Activated naive CD8-positive, alpha-beta T cell (primary cell): Measurements from ENCODE around the gene NANOGP8.
"Not testable (repeated sequence)": the region's sequence is repeated elsewhere in the genome, so short reads cannot be mapped to it uniquely, and the experiment has no call there.

ENCODE experiments used
- H3K27ac Mint-ChIP-seq: one replicate; pipeline ENCODE4 v1.8.0; 2021; ENCODE audit warnings: mixed read lengths
- H3K27me3 Mint-ChIP-seq: one replicate; pipeline ENCODE4 v1.8.0; 2021; ENCODE audit warnings: mixed read lengths
- H3K36me3 Mint-ChIP-seq: one replicate; pipeline ENCODE4 v1.8.0; 2021; ENCODE audit warnings: mixed read lengths
- H3K4me1 Mint-ChIP-seq: one replicate; pipeline ENCODE4 v1.8.0; 2021; ENCODE audit warnings: low read depth, mixed read lengths
- H3K4me3 Mint-ChIP-seq: one replicate; pipeline ENCODE4 v1.8.0; 2021; ENCODE audit warnings: mild to moderate bottlenecking, mixed read lengths
- H3K9me3 Mint-ChIP-seq: one replicate; pipeline ENCODE4 v1.8.0; 2021; ENCODE audit warnings: low read depth, mixed read lengths

NANOGP8 gene

DNA sequence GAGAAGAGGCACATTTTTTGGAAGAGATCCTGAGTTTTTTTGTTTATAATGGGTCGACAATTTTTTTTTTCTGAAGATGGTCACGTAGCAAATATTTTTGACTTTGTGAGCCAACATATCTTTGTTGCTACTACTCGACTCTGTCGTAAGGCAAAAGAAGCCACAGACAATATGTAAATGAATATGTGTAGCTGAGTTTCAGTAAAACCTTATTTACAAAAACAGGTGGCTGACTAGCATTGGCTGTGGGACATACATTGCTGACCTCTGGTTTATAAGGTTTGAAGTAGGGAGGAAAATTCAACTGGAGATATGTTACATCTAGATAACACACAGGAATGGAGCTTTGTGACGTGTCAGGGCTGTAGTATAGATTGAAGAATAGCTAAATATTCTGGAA is 22.5 kb upstream of the NANOGP8 start:
- no peaks in the 10 kb centered on the region for H3K4me1 Mint-ChIP-seq
- no peaks in the 10 kb centered on the region for H3K27me3 Mint-ChIP-seq
- H3K9me3 Mint-ChIP-seq = no peaks in the 10 kb centered on the region
- H3K4me3 Mint-ChIP-seq = no peak overlapping the region
- H3K27ac Mint-ChIP-seq = no peak overlapping the region
- H3K36me3 Mint-ChIP-seq = no peaks in the 10 kb centered on the region

DNA sequence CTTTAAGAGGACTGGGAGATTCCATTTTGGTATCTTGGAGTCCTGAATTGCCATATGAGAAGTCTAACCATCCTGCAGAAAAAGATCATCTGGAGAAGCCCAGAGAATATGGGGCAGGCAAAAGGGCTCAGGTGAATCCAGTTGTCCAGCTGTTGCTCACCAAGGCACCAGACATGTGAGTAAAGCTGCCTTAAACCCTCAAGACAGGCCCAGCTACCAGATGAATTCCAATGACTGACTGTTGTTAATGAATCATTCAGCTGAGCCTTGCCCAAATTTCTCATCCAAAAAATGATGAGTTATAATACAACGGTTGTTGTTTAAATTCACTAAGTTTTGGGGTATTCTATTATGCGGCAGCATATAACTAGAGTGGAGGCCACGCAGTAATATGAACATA is 22.0 kb upstream of the NANOGP8 start:
- H3K4me1 Mint-ChIP-seq = no peaks in the 10 kb centered on the region
- no peaks in the 10 kb centered on the region for H3K36me3 Mint-ChIP-seq
- no peaks in the 10 kb centered on the region for H3K27me3 Mint-ChIP-seq
- no peak overlapping the region for H3K4me3 Mint-ChIP-seq
- no peaks in the 10 kb centered on the region for H3K9me3 Mint-ChIP-seq
- no peak overlapping the region for H3K27ac Mint-ChIP-seq

DNA sequence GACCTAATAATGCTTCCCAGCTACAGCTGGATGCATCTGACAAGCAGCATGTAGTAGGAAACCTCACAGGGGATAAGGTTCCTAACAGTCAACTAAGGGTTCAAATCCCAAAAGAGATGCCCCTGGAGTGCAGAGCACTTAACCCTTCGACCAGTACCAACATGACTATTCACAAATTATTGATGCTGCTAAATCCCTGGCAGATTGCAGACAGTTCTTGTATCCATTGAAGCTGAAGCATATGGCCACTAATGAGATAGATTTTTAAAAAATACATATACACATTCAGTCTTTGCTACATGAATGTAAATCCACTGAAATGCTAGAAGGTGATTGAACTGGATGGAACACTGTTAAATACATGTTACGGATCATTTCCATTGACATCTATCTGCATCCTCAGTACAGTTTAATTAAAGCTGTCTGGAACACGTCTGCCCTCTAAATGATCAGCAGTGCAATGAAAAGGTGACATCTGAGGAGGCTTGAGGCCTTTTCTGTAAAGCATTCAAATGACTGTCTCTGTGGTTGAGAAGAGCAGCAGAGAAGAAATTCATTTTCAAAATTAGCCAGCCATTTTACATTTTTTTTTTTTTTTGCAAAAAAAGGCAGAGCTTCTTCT is 19.5 kb upstream of the NANOGP8 start:
- Mint-ChIP-seq H3K27ac (no peak overlapping the region), H3K4me1 (no peaks in the 10 kb centered on the region), H3K36me3 (no peaks in the 10 kb centered on the region), H3K27me3 (no peaks in the 10 kb centered on the region), H3K9me3 (no peaks in the 10 kb centered on the region), H3K4me3 (no peak overlapping the region)

DNA sequence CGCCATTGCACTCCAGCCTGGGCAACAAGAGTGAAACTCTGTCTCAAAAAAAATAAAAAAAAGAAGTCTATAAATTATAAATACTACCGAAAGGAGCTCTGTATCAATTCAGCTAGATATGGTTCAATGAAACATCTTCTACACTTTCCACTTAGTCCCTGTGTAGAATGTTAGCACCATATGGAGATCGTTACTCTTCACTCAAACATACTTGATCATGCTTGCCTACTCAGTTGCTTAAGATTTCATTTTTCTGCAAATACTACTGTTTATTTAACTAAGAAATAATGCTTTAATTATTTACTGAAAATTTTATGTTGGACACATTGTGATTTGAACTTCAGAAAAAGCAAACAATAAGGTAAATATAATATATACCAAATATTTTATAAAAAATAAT is 17.1 kb upstream of the NANOGP8 start:
- Mint-ChIP-seq H3K9me3 (no peaks in the 10 kb centered on the region), H3K4me3 (no peak overlapping the region), H3K4me1 (no peaks in the 10 kb centered on the region), H3K27ac (no peak overlapping the region), H3K36me3 (no peaks in the 10 kb centered on the region), H3K27me3 (no peaks in the 10 kb centered on the region)

DNA sequence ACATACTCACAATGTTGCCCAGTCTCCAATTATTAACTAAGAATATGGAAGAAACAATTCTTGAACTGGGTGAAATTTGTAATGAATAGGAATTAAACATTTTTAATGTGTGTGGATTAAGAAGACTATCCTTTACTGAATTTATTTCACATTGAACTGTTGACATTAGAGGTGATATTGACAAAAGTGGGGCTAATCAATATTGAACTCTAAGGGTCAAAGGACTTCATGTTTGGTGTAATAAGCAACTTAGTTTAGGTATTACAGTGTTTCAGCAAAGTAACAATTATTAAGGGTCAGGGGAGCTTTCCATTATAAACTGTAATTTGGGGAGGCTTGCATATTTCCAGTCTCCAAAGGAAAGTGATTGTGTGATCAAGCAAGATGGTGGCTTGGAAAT is 16.2 kb upstream of the NANOGP8 start:
- no peaks in the 10 kb centered on the region for H3K36me3 Mint-ChIP-seq
- H3K4me3 Mint-ChIP-seq = no peak overlapping the region
- H3K27ac Mint-ChIP-seq = no peak overlapping the region
- no peaks in the 10 kb centered on the region for H3K4me1 Mint-ChIP-seq
- H3K27me3 Mint-ChIP-seq = no peaks in the 10 kb centered on the region
- H3K9me3 Mint-ChIP-seq = no peaks in the 10 kb centered on the region

DNA sequence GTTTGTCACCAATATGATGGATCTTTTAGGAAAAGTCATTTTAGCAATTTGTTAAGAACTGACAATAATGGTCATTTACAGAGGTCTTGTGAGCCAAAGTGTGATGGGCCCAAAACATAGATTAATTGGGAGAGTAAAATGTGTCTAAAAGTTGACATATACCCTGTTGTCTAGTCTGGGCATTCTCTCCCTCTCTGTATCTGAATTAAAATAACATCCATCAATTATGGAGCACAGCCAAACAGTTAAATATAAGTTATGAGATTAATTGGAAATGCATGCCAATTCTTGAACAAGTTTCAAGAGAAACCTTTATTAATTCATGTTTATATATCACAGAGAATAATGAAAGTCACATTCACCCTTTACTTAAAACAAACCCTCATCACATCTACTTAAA is 13.6 kb upstream of the NANOGP8 start:
- Mint-ChIP-seq H3K4me1 (no peaks in the 10 kb centered on the region), H3K9me3 (no peaks in the 10 kb centered on the region), H3K27me3 (no peaks in the 10 kb centered on the region), H3K4me3 (no peak overlapping the region), H3K36me3 (no peaks in the 10 kb centered on the region), H3K27ac (no peak overlapping the region)

DNA sequence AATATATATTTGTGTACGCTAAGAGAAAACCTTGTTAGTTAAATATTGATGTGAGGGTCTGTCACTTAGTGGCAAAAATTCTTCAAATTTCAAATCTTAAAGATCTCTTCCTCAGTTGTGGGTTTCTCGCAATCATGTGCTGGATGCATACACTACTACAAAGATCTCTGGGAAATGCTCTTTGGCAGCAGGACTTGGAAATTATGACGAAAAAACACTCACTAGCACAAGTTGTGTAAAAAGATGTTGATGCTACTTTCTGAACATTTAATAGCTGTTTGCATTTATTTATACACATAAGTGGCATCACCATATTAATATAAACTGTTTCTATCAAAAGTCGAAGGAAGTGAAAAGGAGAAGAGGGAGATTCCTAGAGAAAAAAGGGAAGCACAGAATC is 10.8 kb upstream of the NANOGP8 start:
- no peak overlapping the region for H3K4me3 Mint-ChIP-seq
- H3K9me3 Mint-ChIP-seq = no peaks in the 10 kb centered on the region
- peaks cover 2% of the 10 kb centered on the region for H3K36me3 Mint-ChIP-seq
- H3K27ac Mint-ChIP-seq = no peak overlapping the region
- H3K27me3 Mint-ChIP-seq = no peaks in the 10 kb centered on the region
- no peaks in the 10 kb centered on the region for H3K4me1 Mint-ChIP-seq

DNA sequence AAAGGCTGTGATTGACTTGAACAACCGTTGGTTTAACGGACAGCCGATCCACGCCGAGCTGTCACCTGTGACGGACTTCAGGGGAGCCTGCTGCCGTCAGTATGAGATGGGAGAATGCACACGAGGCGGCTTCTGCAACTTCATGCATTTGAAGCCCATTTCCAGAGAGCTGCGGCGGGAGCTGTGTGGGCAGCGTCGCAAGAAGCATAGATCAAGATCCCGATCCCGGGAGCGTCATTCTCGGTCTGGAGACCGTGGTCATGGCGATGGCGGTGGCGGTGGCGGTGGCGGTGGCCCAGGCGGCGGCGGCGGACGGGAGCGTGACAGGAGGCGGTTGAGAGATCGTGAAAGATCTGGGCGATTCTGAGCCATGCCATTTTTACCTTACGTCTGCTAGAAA is 7.8 kb upstream of the NANOGP8 start:
- Mint-ChIP-seq H3K4me3 (no peak overlapping the region), H3K9me3 (no peaks in the 10 kb centered on the region), H3K36me3 (peaks cover 2% of the 10 kb centered on the region), H3K27ac (no peak overlapping the region), H3K4me1 (no peaks in the 10 kb centered on the region), H3K27me3 (no peaks in the 10 kb centered on the region)

DNA sequence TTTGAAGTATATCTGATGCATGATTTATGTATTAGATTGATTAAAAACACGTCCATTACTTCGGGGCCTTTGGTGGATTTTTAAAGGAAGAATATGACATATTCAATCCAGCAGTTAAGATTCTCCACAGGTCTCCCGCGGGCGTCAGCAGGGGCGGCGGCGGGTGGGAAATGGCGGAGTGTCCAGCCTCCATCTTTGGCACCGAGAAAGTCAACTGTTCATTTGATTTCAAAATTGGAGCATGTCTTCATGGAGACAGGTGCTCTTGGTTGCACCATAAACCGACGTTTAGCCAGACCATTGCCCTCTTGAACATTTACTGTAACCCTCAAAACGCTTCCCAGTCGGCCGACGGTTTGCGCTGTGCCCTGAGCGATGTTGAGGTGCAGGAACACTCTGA is 7.2 kb upstream of the NANOGP8 start:
- H3K9me3 Mint-ChIP-seq = no peaks in the 10 kb centered on the region
- H3K27me3 Mint-ChIP-seq = peaks cover 3% of the 10 kb centered on the region
- H3K36me3 Mint-ChIP-seq = peaks cover 2% of the 10 kb centered on the region
- H3K4me1 Mint-ChIP-seq = no peaks in the 10 kb centered on the region
- H3K4me3 Mint-ChIP-seq = no peak overlapping the region
- H3K27ac Mint-ChIP-seq = no peak overlapping the region

DNA sequence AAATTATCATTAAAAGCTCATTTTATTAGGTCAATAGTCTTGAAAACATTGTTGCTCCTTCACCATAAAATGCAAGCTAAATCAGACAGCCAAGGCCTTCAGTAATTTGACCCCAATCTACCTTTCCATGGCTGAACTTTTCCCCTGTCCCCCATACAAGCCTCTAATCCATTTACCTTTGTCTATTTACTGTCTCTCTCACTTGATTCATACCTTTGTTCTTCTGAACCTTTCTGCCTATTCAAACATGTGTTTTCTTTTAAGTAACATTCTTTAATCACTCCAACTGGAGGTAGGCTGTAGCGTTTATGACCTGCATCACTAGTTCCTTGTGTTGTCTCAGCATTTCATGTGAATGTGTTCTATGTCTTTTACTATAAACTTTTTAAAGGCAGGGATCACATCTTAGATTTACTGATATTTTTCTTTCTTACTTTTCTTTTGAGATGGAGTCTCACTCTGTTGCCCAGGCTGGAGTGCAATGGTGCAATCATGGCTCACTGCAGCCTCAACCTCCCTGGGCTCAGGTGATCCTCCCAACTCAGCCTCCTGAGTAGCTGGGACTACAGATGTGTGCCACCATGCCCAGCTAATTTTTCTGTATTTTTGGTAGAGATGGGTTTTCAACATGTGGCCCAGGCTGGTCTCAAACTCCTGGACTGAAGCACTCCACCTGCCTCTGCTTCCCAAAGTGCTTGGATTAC is 5.2 kb upstream of the NANOGP8 start:
- Mint-ChIP-seq H3K4me1 (no peaks in the 10 kb centered on the region), H3K27me3 (peaks cover 3% of the 10 kb centered on the region), H3K36me3 (peaks cover 2% of the 10 kb centered on the region), H3K27ac (no peak overlapping the region), H3K9me3 (no peaks in the 10 kb centered on the region), H3K4me3 (no peak overlapping the region)

DNA sequence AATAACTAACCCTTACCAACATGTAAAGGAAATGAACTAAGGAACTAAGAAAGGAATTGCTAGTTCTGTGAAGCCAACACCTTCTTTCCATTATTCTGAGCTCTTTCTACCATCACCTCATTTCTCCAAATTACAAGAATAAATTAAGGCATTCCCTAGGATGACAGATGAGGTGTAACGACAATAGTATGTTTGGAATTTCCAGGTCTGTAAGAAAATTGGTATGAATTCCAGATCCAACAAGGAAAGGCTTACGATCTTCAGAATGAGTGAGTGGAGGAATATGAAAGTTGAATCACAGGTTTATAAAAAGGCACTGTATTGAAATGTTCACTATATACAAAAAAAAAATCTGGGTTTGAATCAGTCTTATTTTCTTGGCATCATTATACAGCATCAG is 4.5 kb upstream of the NANOGP8 start:
- H3K36me3 Mint-ChIP-seq = peaks cover 2% of the 10 kb centered on the region
- no peaks in the 10 kb centered on the region for H3K9me3 Mint-ChIP-seq
- peaks cover 3% of the 10 kb centered on the region for H3K27me3 Mint-ChIP-seq
- H3K4me1 Mint-ChIP-seq = no peaks in the 10 kb centered on the region
- H3K4me3 Mint-ChIP-seq = no peak overlapping the region
- no peak overlapping the region for H3K27ac Mint-ChIP-seq

DNA sequence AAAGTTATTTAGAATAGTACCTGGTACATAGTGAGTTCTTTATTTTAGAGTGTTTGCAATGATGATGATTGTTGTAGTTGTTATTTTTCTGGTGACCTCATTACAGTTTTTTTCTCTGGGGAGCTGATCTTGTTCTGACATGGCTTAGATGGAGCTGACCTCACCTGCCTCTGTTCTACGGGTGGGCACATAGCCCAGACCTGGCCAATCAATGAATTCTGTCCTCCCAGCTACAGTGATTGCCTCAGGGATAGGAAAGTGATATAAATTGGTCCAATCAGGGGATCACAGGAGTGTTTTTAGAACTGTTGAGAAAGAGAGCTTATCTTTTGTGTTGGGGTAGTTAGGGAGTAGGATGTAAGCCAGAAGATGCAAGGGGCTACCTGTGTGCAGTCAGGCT is 3.2 kb upstream of the NANOGP8 start:
- Mint-ChIP-seq H3K36me3 (peaks cover 2% of the 10 kb centered on the region), H3K27me3 (peaks cover 3% of the 10 kb centered on the region), H3K4me3 (no peak overlapping the region), H3K4me1 (no peaks in the 10 kb centered on the region), H3K9me3 (no peaks in the 10 kb centered on the region), H3K27ac (no peak overlapping the region)

DNA sequence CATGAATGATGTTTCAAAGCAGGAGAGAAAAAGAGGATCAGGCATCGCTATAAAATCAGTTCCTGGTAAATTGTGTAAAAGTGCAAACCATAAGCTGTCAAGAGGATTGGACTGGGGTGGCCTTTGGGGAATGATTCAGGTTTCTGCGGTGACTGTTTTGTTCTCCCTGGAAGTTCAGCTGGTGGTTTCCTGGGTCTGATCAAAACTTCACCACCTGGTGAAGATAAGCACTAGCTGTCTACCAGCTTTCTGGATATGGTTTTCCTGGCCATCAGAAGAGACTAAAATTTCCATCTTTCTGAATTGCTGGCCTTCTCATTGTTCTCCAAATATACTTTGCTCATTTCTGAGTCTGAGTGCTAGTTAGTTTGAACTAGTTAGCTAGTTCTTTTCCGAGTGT is 2.7 kb upstream of the NANOGP8 start:
- H3K36me3 Mint-ChIP-seq = peaks cover 2% of the 10 kb centered on the region
- H3K4me1 Mint-ChIP-seq = no peaks in the 10 kb centered on the region
- no peak overlapping the region for H3K27ac Mint-ChIP-seq
- H3K9me3 Mint-ChIP-seq = no peaks in the 10 kb centered on the region
- no peak overlapping the region for H3K4me3 Mint-ChIP-seq
- H3K27me3 Mint-ChIP-seq = peaks cover 3% of the 10 kb centered on the region

DNA sequence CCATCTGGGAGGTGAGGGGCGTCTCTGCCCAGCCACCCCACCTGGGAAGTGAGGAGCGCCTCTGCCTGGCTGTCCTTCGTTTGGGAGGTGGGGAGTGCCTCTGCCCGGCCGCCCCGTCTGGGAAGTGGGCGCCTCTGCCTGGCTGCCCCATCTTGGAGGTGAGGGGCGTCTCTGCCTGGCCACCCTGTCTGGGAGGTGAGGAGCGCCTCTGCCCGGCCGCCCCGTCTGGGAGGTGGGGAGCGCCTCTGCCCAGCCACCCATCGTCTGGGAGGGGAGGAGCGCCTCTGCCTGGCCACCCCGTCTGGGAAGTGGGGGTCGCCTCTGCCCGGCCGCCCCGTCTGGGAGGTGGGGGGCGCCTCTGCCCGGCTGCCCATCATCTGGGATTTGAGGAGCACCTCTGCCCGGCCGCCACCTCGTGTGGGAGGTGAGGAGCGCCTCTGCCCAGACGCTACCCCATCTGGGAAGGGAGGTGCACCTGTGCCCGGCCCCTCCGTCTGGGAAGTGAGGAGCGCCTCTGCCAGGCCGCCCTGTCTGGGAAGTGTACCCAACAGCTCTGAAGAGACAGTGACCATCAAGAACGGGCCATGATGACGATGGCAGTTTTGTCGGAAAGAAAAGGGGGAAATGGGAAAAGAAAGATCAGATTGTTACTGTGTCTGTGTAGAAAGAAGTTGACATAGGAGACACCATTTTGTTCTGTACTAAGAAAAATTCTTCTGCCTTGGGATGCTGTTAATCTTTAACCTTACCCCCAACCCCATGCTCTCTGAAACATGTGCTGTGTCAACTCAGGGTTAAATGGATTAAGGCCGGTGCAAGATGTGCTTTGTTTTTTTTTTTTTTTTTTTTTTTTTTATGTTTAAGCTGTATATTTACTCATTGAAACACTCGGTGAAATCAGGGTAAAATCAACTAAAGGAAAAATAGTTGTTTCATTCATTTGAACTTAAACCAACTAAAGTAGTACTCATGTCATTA is 2.4 kb downstream of the NANOGP8 start:
- H3K27ac Mint-ChIP-seq, H3K27me3 Mint-ChIP-seq, H3K4me3 Mint-ChIP-seq, H3K4me1 Mint-ChIP-seq, H3K36me3 Mint-ChIP-seq, H3K9me3 Mint-ChIP-seq: not testable (repeated sequence)

DNA sequence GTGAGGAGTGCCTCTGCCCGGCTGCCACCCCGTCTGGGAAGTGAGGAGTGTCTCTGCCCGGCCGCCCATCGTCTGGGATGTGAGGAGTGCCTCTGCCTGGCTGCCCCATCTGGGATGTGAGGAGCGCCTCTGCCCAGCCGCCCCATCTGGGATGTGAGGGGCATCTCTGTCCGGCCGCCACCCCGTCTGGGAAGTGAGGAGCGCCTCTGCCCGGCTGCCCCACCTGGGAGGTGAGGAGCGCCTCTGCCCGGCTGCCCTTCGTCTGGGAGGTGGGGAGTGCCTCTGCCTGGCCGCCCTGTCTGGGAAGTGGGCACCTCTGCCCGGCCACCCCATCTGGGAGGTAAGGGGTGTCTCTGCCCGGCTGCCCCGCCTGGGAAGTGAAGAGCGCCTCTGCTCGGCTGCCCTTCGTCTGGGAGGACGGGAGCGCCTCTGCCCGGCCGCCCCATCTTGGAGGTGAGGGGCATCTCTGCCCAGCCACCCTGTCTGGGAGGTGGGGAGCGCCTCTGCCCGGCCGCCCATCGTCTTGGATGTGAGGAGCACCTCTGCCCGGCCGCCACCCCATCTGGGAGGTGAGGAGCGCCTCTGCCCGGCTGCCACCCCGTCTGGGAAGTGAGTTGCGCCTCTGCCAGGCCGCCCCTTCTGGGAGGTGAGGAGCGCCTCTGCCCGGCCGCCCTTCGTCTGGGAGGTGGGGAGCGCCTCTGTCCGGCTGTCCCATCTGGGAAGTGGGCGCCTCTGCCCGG is 3.3 kb downstream of the NANOGP8 start:
- H3K4me1 Mint-ChIP-seq, H3K27ac Mint-ChIP-seq, H3K9me3 Mint-ChIP-seq, H3K27me3 Mint-ChIP-seq, H3K36me3 Mint-ChIP-seq, H3K4me3 Mint-ChIP-seq: not testable (repeated sequence)
